Naive thymus-derived CD8-positive, alpha-beta T cell (primary cell): ENCODE measurements around the gene CABP2. TPM values are rescaled to one million over a fixed set of nuclear protein-coding genes. Genes with fewer than 3 reads are reported as not detected.
"Not testable (repeated sequence)": the region's sequence is repeated elsewhere in the genome, so short reads cannot be mapped to it uniquely, and the experiment has no call there.

Experiments used
- ATAC-seq, 2 donors: fragments of 150-1000 bp; cut with Tn5 transposase in 1 of 2; sonication (Bioruptor Pico), chemical (Tn5 transposase) in 1 of 2; 1 replicate in 1 of 2; 2 replicates in 1 of 2; pipeline ENCODE4 v1.10.0; 2021; ENCODE audit warnings: mild to moderate bottlenecking in 2 of 2, moderate library complexity in 2 of 2
- POLR2A ChIA-PET: fragments of 350-600 bp; sonication (Branson Sonifier 250); formaldehyde crosslinking; loops from one replicate; lab custom pipeline; 2021; ENCODE audit warnings: antibody characterized with exemption; lab: Charles Lee
- DNase-seq, 10 donors: peaks; one replicate each; pipeline versions ENCODE4 v3.0.0 to v3.0.0-alpha.2; 2020 to 2022
- H3K27ac Mint-ChIP-seq, 10 donors: one replicate each; pipeline ENCODE4 v1.8.0; 2020 to 2022; ENCODE audit warnings: mild to moderate bottlenecking in 10 of 10, mixed read lengths in 10 of 10, moderate library complexity in 4 of 10, inconsistent platforms in 1 of 10
- H3K27me3 Mint-ChIP-seq, 5 donors: one replicate each; pipeline ENCODE4 v1.8.0; 2021 to 2022; ENCODE audit warnings: mixed read lengths in 5 of 5
- H3K36me3 Mint-ChIP-seq, 3 donors: one replicate each; pipeline ENCODE4 v1.8.0; 2020 to 2022; ENCODE audit warnings: mixed read lengths in 3 of 3, mild to moderate bottlenecking in 2 of 3, inconsistent platforms in 1 of 3
- H3K4me1 Mint-ChIP-seq, 4 donors: one replicate each; pipeline ENCODE4 v1.8.0; 2021 to 2022; ENCODE audit warnings: mixed read lengths in 4 of 4
- H3K4me3 Mint-ChIP-seq, 10 donors: one replicate each; pipeline ENCODE4 v1.8.0; 2020 to 2022; ENCODE audit warnings: mild to moderate bottlenecking in 10 of 10, mixed read lengths in 10 of 10, moderate library complexity in 6 of 10, inconsistent platforms in 1 of 10
- H3K9me3 Mint-ChIP-seq, 9 donors: one replicate each; pipeline ENCODE4 v1.8.0; 2020 to 2022; ENCODE audit warnings: mixed read lengths in 9 of 9, mild to moderate bottlenecking in 3 of 9, inconsistent platforms in 1 of 9, moderate library complexity in 1 of 9
- polyA plus RNA-seq, 3 donors: library from polyadenylated mRNA; unstranded; fragments of 300-500 nt; fragmentation: Illumina TruSeq; gene quantifications; one replicate each; pipeline ENCODE4 v1.2.3, GENCODE V29; 2021
- total RNA-seq, 8 experiments: library from RNA in 2 of 8; stranded (reverse) in 2 of 8; gene quantifications; one replicate each; pipeline ENCODE4 v1.2.3 and lab custom pipeline; 2021 to 2026

CABP2 gene
- total RNA-seq (not detected), polyA plus RNA-seq (not detected), total RNA-seq (lab: John Stamatoyannopoulos, UW) (0 to 0.09 (median 0) reads per million in 6 experiments)

DNA sequence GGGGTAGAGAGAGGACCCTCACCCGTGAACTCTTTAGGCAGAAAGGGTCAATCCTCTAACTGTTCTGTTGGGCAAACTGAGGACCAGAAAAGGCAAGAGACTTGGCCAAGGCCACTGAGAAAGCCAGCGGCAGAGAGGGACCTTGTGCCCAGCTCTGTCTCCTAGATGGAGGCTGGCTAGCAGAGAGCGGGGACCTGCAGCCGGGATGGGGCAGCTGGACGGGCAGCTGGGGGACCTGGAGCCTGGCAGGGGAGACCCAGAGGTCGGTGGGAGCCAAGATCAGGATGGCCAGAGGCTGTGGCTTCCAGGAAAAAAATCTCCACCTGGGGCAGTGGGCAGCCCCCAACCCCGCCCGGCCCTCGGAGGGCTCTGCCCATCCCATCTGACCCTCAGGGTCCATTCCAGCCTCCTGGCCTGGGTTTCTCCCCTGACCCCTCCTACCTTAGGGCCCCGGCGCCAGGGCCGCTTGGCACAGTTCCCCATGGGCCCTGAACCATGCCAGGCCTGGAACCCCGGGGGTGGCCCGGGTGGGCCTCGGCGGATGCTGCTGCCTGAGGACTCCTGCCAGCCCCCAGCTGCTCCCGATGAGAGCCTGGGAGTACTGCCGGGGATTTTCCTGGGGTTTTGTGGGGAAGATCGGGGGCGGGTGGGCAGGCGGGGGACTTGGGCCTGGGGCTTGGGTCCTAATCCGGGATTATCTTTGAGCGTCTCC lies at the start of gene CABP2:
Gene CABP2, minus strand, starts transcription at position 603 of the 712 bp plus-strand sequence. Its CDS starts 120 bp downstream, at position 483.
- Mint-ChIP-seq H3K9me3 (no peaks in the 10 kb centered on the region), H3K36me3 (no peaks in the 10 kb centered on the region), H3K4me1 (no peaks in the 10 kb centered on the region), H3K27ac (no peak within 1 kb of the TSS), H3K27me3 (peaks cover 0 to 17% (median 5%) of the 10 kb centered on the region in 5 donors), H3K4me3 (no peak within 1 kb of the TSS)
- DNase-seq (no peak), ATAC-seq (no peak)
- POLR2A ChIA-PET, result no interaction called here

DNA sequence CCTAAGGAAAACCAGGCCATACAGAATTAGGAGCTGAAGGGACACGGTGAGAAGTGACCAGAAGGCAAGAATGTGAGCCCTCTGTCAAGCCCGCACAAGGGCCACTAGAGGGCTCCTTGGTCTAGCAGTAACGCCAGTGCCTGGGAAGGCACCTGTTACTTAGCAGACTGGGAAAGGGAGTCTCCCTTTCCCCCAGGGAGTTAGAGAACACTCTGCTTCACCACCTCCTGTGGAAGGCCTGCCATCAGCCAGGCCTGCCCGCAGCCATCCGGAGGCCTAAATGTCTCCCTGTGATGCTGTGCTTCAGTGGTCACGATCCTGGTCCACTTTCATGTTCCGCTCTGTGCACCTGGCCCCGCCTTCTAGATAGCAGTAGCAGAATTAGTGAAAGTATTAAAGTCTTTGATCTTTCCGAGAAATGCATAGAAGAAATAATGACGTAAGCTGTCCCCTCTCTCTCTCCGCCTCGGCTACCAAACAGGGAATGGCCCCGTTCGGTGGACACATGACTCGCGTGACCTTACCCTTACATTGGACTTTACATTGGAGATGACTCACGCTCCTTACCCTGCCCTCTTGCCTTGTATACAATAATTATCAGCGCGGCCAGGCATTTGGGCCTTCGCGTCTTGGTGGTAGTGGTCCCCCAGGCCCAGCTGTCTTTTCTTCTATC lies 49.6 kb upstream of the CABP2 start:
- DNase-seq (peak in 2 of 10 donors; percentile 17 to 18), ATAC-seq (no peak)
- peak overlapping the region in 2 of 10 donors; percentile 14 to 53 for H3K27ac Mint-ChIP-seq
- H3K27me3 Mint-ChIP-seq, result peaks cover 9 to 27% (median 23%) of the 10 kb centered on the region in 5 donors
- H3K4me1 Mint-ChIP-seq, result peaks cover 0 to 3% (median under 1%) of the 10 kb centered on the region in 4 donors
- H3K9me3 Mint-ChIP-seq, result no peaks in the 10 kb centered on the region
- H3K36me3 Mint-ChIP-seq, result no peaks in the 10 kb centered on the region
- POLR2A ChIA-PET, result no interaction called here
- no peak overlapping the region for H3K4me3 Mint-ChIP-seq

DNA sequence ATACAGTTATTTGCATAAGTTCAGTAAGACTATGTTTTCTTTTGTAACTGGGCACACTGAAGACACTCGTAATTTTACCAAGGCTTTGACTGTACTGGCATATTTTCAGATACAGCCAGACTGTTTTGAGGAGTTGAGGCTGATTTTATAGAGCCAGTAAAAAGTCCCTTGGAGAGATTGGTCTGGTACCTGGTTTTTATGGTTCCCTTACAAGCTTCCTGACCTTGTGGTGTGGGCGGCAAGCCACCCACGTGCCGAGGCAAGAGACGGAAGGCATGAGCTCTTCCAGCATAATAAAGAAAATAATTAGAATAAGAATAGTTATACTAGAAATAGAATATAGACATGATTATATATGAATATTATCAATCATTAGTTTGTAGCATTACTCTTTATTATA lies 49.1 kb upstream of the CABP2 start:
- POLR2A ChIA-PET, result interaction anchor here (0.6 kb wide), 1 partner anchor 344 kb away, joined by 5 read pairs; no protein-coding TSS in a partner anchor
- Mint-ChIP-seq H3K27me3 (peaks cover 9 to 23% (median 21%) of the 10 kb centered on the region in 5 donors), H3K27ac (no peak overlapping the region), H3K4me3 (no peak overlapping the region), H3K36me3 (no peaks in the 10 kb centered on the region), H3K9me3 (no peaks in the 10 kb centered on the region), H3K4me1 (peaks cover 0 to 3% (median under 1%) of the 10 kb centered on the region in 4 donors)
- ATAC-seq, result no peak
- no peak for DNase-seq

GRCh38 chr11:67571443-67571842 lies 48.2 kb upstream of the CABP2 start:
- POLR2A ChIA-PET, result no interaction called here
- no peak overlapping the region for H3K4me3 Mint-ChIP-seq
- no peak for ATAC-seq
- peaks cover 8 to 20% (median 15%) of the 10 kb centered on the region in 5 donors for H3K27me3 Mint-ChIP-seq
- no peak overlapping the region for H3K27ac Mint-ChIP-seq
- no peaks in the 10 kb centered on the region for H3K36me3 Mint-ChIP-seq
- no peak for DNase-seq
- peaks cover 0 to 3% (median 0%) of the 10 kb centered on the region in 4 donors for H3K4me1 Mint-ChIP-seq
- H3K9me3 Mint-ChIP-seq, result no peaks in the 10 kb centered on the region

DNA sequence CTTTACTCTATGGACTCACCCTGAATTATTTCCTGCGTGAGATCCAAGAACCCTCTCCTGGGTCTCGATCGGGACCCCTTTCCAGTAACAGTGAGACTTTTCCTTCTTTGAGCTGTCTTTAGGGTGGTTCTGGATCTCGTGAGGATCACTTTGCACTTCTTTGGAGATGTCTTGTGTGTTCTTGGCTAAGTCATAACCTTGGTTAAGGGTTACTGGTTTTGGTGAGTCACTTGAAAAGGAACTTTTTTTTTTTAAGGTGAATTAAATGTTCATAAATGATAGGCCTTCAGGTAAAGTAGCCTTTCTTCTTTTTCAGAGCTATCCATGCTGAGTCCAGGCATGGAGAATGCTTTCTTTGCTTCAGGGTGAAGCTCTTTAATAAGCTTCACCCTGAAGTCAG lies 41.0 kb upstream of the CABP2 start:
- POLR2A ChIA-PET, result no interaction called here
- DNase-seq (no peak), ATAC-seq (no peak)
- H3K9me3 Mint-ChIP-seq, result no peaks in the 10 kb centered on the region
- H3K4me3 Mint-ChIP-seq, result no peak overlapping the region
- no peak overlapping the region for H3K27ac Mint-ChIP-seq
- peaks cover 0 to 2% (median 0%) of the 10 kb centered on the region in 4 donors for H3K4me1 Mint-ChIP-seq
- no peaks in the 10 kb centered on the region for H3K36me3 Mint-ChIP-seq
- H3K27me3 Mint-ChIP-seq, result peaks cover 2 to 8% (median 4%) of the 10 kb centered on the region in 5 donors

GRCh38 chr11:67563705-67564114 lies 40.5 kb upstream of the CABP2 start:
- H3K4me1 Mint-ChIP-seq, H3K9me3 Mint-ChIP-seq, DNase-seq, H3K27ac Mint-ChIP-seq, H3K27me3 Mint-ChIP-seq, H3K36me3 Mint-ChIP-seq, H3K4me3 Mint-ChIP-seq, ATAC-seq, POLR2A ChIA-PET: not testable (repeated sequence)

DNA sequence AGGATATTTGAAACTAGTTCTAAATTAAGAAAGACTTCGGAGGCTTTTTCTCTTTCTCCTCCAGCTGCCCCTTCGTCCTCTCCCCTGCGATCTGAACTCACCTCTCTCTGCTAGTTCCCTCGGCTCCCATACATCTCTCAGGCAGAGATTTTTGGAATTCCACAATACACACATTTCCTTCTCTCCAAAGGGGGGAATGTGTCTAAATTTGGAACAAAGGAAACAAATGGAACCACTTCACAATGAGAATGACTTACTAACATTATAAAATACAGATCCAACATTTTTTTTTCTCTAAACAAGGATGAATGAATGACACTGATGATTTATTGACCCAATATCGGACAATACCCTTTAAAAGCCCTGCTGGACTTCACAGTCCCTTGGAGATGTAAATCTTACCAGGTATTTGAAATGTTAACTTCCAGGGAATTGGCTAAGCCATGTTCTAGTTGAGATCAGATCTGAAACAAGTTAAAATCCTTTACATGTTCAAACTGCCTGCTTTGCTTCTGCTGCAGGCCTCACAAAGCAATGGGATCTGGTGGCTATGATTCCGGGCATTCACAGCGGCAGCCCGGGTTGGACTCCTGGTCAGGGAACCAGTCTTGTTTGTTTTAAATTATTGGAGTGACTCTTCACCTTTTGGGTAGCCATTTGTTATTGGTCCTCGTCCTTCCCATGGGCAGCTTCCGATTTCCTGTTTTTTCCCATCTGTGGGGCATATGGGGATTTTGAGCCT lies 39.9 kb upstream of the CABP2 start:
- Mint-ChIP-seq H3K27ac (no peak overlapping the region), H3K36me3 (no peaks in the 10 kb centered on the region), H3K9me3 (no peaks in the 10 kb centered on the region), H3K27me3 (peaks cover 3 to 11% (median 7%) of the 10 kb centered on the region in 5 donors), H3K4me3 (no peak overlapping the region), H3K4me1 (peaks cover 0 to 2% (median 0%) of the 10 kb centered on the region in 4 donors)
- no peak for DNase-seq
- POLR2A ChIA-PET, result no interaction called here
- no peak for ATAC-seq

GRCh38 chr11:67561971-67562619 lies 38.8 kb upstream of the CABP2 start:
- Mint-ChIP-seq H3K9me3 (no peaks in the 10 kb centered on the region), H3K36me3 (no peaks in the 10 kb centered on the region), H3K27ac (peak overlapping the region in 1 of 10 donors; percentile 24), H3K4me1 (peaks cover 0 to 2% (median 0%) of the 10 kb centered on the region in 4 donors), H3K27me3 (peaks cover 3 to 11% (median 7%) of the 10 kb centered on the region in 5 donors), H3K4me3 (no peak overlapping the region)
- ATAC-seq (no peak), DNase-seq (no peak)
- POLR2A ChIA-PET, result interaction anchor here (0.9 kb wide), 1 partner anchor 21 kb away, joined by 3 read pairs; no protein-coding TSS in a partner anchor

DNA sequence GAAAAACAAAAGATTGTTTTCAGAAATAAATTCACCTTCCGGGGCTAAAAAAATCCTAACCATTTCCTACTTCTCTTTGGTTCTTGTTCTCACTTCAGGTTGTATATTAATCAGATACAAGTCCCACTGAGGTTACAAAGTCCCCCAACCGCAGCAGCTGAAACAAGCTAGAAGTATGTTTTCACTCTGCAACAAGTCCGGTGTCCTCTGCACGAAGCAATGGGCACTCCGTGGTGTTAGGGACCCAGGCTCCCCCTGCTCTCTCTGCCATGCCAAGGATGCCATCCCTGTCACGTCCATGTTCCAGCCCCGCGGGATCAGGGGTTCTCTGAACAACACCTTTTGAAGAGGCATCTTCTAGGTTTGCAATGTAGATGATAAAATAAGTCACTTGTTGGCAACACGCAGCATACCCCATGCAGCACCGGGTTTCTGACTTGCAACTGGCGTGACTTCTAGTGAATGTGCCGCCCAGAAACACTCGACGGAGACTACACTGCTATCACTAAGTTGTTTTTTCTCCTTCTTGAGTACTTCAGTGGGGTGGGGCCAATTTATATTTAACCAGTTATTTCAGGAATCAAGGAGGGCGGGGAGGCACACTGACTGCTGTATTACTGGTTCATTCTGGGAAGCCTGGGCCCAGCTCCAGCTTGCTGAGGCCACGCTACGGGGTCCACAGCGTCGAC lies 35.0 kb upstream of the CABP2 start:
- no peak for ATAC-seq
- Mint-ChIP-seq H3K9me3 (no peaks in the 10 kb centered on the region), H3K4me1 (peaks cover 0 to 2% (median 0%) of the 10 kb centered on the region in 4 donors), H3K36me3 (no peaks in the 10 kb centered on the region), H3K27me3 (peaks cover 3 to 11% (median 6%) of the 10 kb centered on the region in 5 donors), H3K27ac (no peak overlapping the region), H3K4me3 (no peak overlapping the region)
- POLR2A ChIA-PET, result no interaction called here
- DNase-seq, result no peak

GRCh38 chr11:67556244-67556643 lies 33.0 kb upstream of the CABP2 start:
- DNase-seq (no peak), ATAC-seq (no peak)
- Mint-ChIP-seq H3K27me3 (peaks cover 0 to 11% (median 5%) of the 10 kb centered on the region in 5 donors), H3K4me3 (no peak overlapping the region), H3K36me3 (no peaks in the 10 kb centered on the region), H3K4me1 (no peaks in the 10 kb centered on the region), H3K27ac (no peak overlapping the region), H3K9me3 (peaks cover 0 to 4% (median 0%) of the 10 kb centered on the region in 9 donors)
- POLR2A ChIA-PET, result no interaction called here

GRCh38 chr11:67551697-67552096 lies 28.5 kb upstream of the CABP2 start:
- H3K36me3 Mint-ChIP-seq, H3K4me3 Mint-ChIP-seq, H3K27me3 Mint-ChIP-seq, DNase-seq, H3K27ac Mint-ChIP-seq, POLR2A ChIA-PET, H3K4me1 Mint-ChIP-seq, ATAC-seq: not testable (repeated sequence)
- H3K9me3 Mint-ChIP-seq, result peaks cover 0 to 10% (median 0%) of the 10 kb centered on the region in 9 donors

- peaks cover 0 to 10% (median 0%) of the 10 kb centered on the region in 9 donors for H3K9me3 Mint-ChIP-seq
- ATAC-seq (no peak), DNase-seq (no peak)
- H3K4me3 Mint-ChIP-seq, result no peak overlapping the region
- H3K27me3 Mint-ChIP-seq, result peaks cover 0 to 2% (median 0%) of the 10 kb centered on the region in 5 donors
- no peaks in the 10 kb centered on the region for H3K36me3 Mint-ChIP-seq
- POLR2A ChIA-PET, result no interaction called here
- H3K27ac Mint-ChIP-seq, result no peak overlapping the region
- no peaks in the 10 kb centered on the region for H3K4me1 Mint-ChIP-seq
These were observed 27.9 kb upstream of the CABP2 start for GRCh38 chr11:67551127-67551526.
